H1 (cell line): ENCODE data around the gene LSM5. TPM values are rescaled to one million over a fixed set of nuclear protein-coding genes. Genes with fewer than 3 reads are reported as not detected.

Source experiments
- CTCF ChIA-PET: fragments of 300-600 bp; sonication (Branson Sonifier 250); formaldehyde crosslinking; loops from one replicate; lab custom pipeline; 2021; ENCODE audit not compliant: partially characterized antibody; lab: Charles Lee
- POLR2A ChIA-PET: fragments of 300-600 bp; sonication (Branson Sonifier 250); formaldehyde crosslinking; loops from one replicate; lab custom pipeline; 2021; ENCODE audit warnings: inconsistent platforms; ENCODE audit not compliant: partially characterized antibody; lab: Charles Lee
- DNase-seq, 2 experiments: peaks; one replicate each; pipeline versions ENCODE4 v3.0.0 to v3.0.0-alpha.2; 2010 to 2022; ENCODE audit warnings: low spot score in 2 of 2, low read depth in 1 of 2, mixed read lengths in 1 of 2
- FAIRE-seq: peaks from 2 replicates; lab custom pipeline; 2011; peaks lifted over from hg19 to GRCh38; lab: Jason Lieb, UNC
- H2AFZ ChIP-seq: 2 replicates; pipeline ENCODE4 v1.8.1; 2012; ENCODE audit warnings: low read length, inconsistent platforms
- H2AK5ac ChIP-seq: 2 replicates; pipeline ENCODE4 v1.6.1; 2013; ENCODE audit warnings: low read depth, low read length
- H2BK120ac ChIP-seq: replicated peaks from 2 replicates; pipeline ENCODE3; 2013; ENCODE audit warnings: low read depth, low read length, inconsistent platforms
- H2BK12ac ChIP-seq: 2 replicates; pipeline ENCODE4 v1.6.1; 2013; ENCODE audit warnings: low read depth, low read length
- H2BK15ac ChIP-seq: 2 replicates; pipeline ENCODE4 v1.6.1; 2013; ENCODE audit warnings: low read length
- H2BK20ac ChIP-seq: 2 replicates; pipeline ENCODE4 v1.6.1; 2013; ENCODE audit warnings: low read length
- H2BK5ac ChIP-seq: 2 replicates; pipeline ENCODE4 v1.6.1; 2013; ENCODE audit warnings: low read depth, low read length
- H3K14ac ChIP-seq: 2 replicates; pipeline ENCODE4 v1.6.1; 2013; ENCODE audit warnings: inconsistent platforms; ENCODE audit not compliant: insufficient read length
- H3K18ac ChIP-seq: 2 replicates; pipeline ENCODE4 v1.6.1; 2013; ENCODE audit warnings: low read length; ENCODE audit errors: extremely low read depth
- H3K23ac ChIP-seq: 2 replicates; pipeline ENCODE4 v1.6.1; 2013; ENCODE audit warnings: inconsistent platforms; ENCODE audit not compliant: insufficient read length
- H3K23me2 ChIP-seq: 2 replicates; pipeline ENCODE4 v1.6.1; 2013; ENCODE audit warnings: low read depth, low read length
- H3K27ac ChIP-seq: 2 replicates; pipeline ENCODE4 v1.6.1; 2011; ENCODE audit warnings: low read depth, low read length, inconsistent platforms
- H3K27me3 ChIP-seq, 4 experiments: replicated peaks in 1 of 4; 1 replicate in 1 of 4; 2 replicates in 3 of 4; pipeline versions ENCODE4 v1.6.1 to v1.8.1; 2011 to 2013; ENCODE audit warnings: low read length in 3 of 4, mild to moderate bottlenecking in 3 of 4, inconsistent platforms in 2 of 4, mixed read lengths in 2 of 4, moderate library complexity in 1 of 4; ENCODE audit not compliant: control insufficient read depth in 3 of 4, insufficient read depth in 3 of 4; ENCODE audit errors: extremely low read depth in 1 of 4
- H3K36me3 ChIP-seq, 4 experiments: 2 replicates each; pipeline versions ENCODE4 v1.6.1 to v1.8.1; 2011 to 2013; ENCODE audit warnings: mild to moderate bottlenecking in 4 of 4, low read length in 3 of 4, moderate library complexity in 2 of 4, control low read depth in 1 of 4, inconsistent platforms in 1 of 4; ENCODE audit not compliant: insufficient read depth in 4 of 4, control insufficient read depth in 2 of 4
- H3K4ac ChIP-seq: replicated peaks from 2 replicates; pipeline ENCODE3; 2013; ENCODE audit warnings: low read length, low read depth, mixed read lengths, inconsistent platforms; ENCODE audit not compliant: insufficient read length
- H3K4me1 ChIP-seq, 4 experiments: replicated peaks in 1 of 4; 1 replicate in 1 of 4; 2 replicates in 3 of 4; pipeline versions ENCODE4 v1.6.1 to v1.8.1; 2011 to 2013; ENCODE audit warnings: low read length in 3 of 4, inconsistent platforms in 2 of 4, mixed read lengths in 1 of 4; ENCODE audit not compliant: insufficient read depth in 4 of 4, control insufficient read depth in 3 of 4
- H3K4me2 ChIP-seq, 2 experiments: 2 replicates each; pipeline versions ENCODE4 v1.6.1 to v1.8.1; 2011 to 2013; ENCODE audit warnings: low read depth in 2 of 2, low read length in 2 of 2, control low read depth in 1 of 2, inconsistent platforms in 1 of 2, mild to moderate bottlenecking in 1 of 2; ENCODE audit not compliant: insufficient read depth in 1 of 2
- H3K4me3 ChIP-seq, 4 experiments: fragments of 200-600, 300-600 bp in 1 of 4; sonication (generic), shearing (Covaris generic), sonication (Bioruptor Twin) in 1 of 4; 2 replicates each; pipeline versions ENCODE4 v1.5.1 to v1.8.1; 2011 to 2016; ENCODE audit warnings: low read length in 4 of 4, low read depth in 3 of 4, control low read depth in 2 of 4, inconsistent platforms in 2 of 4, mild to moderate bottlenecking in 2 of 4, mixed read lengths in 1 of 4, moderate library complexity in 1 of 4; ENCODE audit not compliant: insufficient read depth in 2 of 4; ENCODE audit errors: extremely low read depth in 1 of 4
- H3K56ac ChIP-seq: replicated peaks from 2 replicates; pipeline ENCODE3; 2013; ENCODE audit warnings: low read depth, mild to moderate bottlenecking, mixed read lengths, low read length, inconsistent platforms; ENCODE audit not compliant: insufficient read length
- H3K79me1 ChIP-seq: 2 replicates; pipeline ENCODE4 v1.6.1; 2013; ENCODE audit warnings: low read depth, low read length, control low read depth
- H3K79me2 ChIP-seq, 2 experiments: 2 replicates each; pipeline versions ENCODE4 v1.6.1 to v1.8.1; 2012 to 2013; ENCODE audit warnings: low read length in 2 of 2, mild to moderate bottlenecking in 2 of 2, inconsistent platforms in 1 of 2; ENCODE audit not compliant: insufficient read depth in 2 of 2, control insufficient read depth in 1 of 2
- H3K9ac ChIP-seq, 4 experiments: replicated peaks in 1 of 4; 1 replicate in 1 of 4; 2 replicates in 3 of 4; pipeline versions ENCODE4 v1.6.1 to v1.8.1; 2011 to 2013; ENCODE audit warnings: low read depth in 3 of 4, low read length in 3 of 4, control low read depth in 2 of 4, mild to moderate bottlenecking in 2 of 4, moderate library complexity in 2 of 4, inconsistent platforms in 1 of 4; ENCODE audit errors: extremely low read depth in 1 of 4
- H3K9me3 ChIP-seq, 2 experiments: 2 replicates each; pipeline versions ENCODE4 v1.6.1 to v1.8.1; 2012 to 2013; ENCODE audit warnings: mild to moderate bottlenecking in 2 of 2, moderate library complexity in 2 of 2, control low read depth in 1 of 2, inconsistent platforms in 1 of 2, low read depth in 1 of 2, low read length in 1 of 2, mixed read lengths in 1 of 2; ENCODE audit not compliant: insufficient read depth in 2 of 2
- H4K20me1 ChIP-seq, 2 experiments: replicated peaks in 1 of 2; 2 replicates each; pipeline versions ENCODE3 to v1.8.1; 2011 to 2013; ENCODE audit warnings: inconsistent platforms in 2 of 2, low read length in 2 of 2, mild to moderate bottlenecking in 1 of 2; ENCODE audit not compliant: insufficient read depth in 2 of 2, control insufficient read depth in 1 of 2
- H4K5ac ChIP-seq: 2 replicates; pipeline ENCODE4 v1.6.1; 2013; ENCODE audit warnings: low read length, low read depth, mixed read lengths, inconsistent platforms; ENCODE audit not compliant: insufficient read length
- H4K8ac ChIP-seq: 2 replicates; pipeline ENCODE4 v1.8.0; 2013; ENCODE audit warnings: mild to moderate bottlenecking, moderate library complexity, low read length, inconsistent platforms; ENCODE audit not compliant: insufficient read depth; ENCODE audit errors: extremely low read depth
- H4K91ac ChIP-seq: replicated peaks from 2 replicates; pipeline ENCODE3; 2013; ENCODE audit warnings: low read length, mixed read lengths, inconsistent platforms; ENCODE audit not compliant: insufficient read length
- CBX5 ChIP-seq: fragments of 300-800, 300-1000 bp; sonication (generic); IDR thresholded peaks from 2 replicates; pipeline ENCODE4 v1.7.1; 2016; ENCODE audit warnings: antibody characterized with exemption, low read length, low read depth
- CREB1 ChIP-seq: IDR thresholded peaks from 2 replicates; pipeline ENCODE4 v1.6.1; 2012; ENCODE audit warnings: inconsistent platforms
- EZH2 ChIP-seq: fragments of 200-600 bp; sonication (generic); IDR thresholded peaks from 2 replicates; pipeline ENCODE4 v1.7.1; 2012; ENCODE audit warnings: low read depth, mild to moderate bottlenecking, moderate library complexity, low read length, inconsistent platforms; ENCODE audit not compliant: severe bottlenecking
- HDAC2 ChIP-seq, 2 experiments: fragments of 300-600 bp in 1 of 2; sonication (generic) in 1 of 2; IDR thresholded peaks; 2 replicates each; pipeline ENCODE4 v1.6.1; 2011 to 2012; ENCODE audit warnings: low read depth in 2 of 2, low read length in 2 of 2, mild to moderate bottlenecking in 2 of 2, moderate library complexity in 2 of 2, borderline replicate concordance in 1 of 2, inconsistent platforms in 1 of 2
- JUND ChIP-seq: IDR thresholded peaks from 2 replicates; pipeline ENCODE4 v1.6.1; 2011; ENCODE audit warnings: mild to moderate bottlenecking, improper control_type of control experiment, low read length
- KDM5A ChIP-seq: fragments of 200-600 bp; IDR thresholded peaks from 2 replicates; pipeline ENCODE4 v1.7.1; 2012; ENCODE audit warnings: mild to moderate bottlenecking, low read length, inconsistent platforms, mixed read lengths
- POLR2AphosphoS5 ChIP-seq: IDR thresholded peaks from 2 replicates; pipeline ENCODE4 v1.6.1; 2011; ENCODE audit warnings: low read depth, low read length
- POU5F1 ChIP-seq: IDR thresholded peaks from 2 replicates; pipeline ENCODE4 v1.6.1; 2011; ENCODE audit warnings: low read depth, mild to moderate bottlenecking, low read length, moderate library complexity
- SRF ChIP-seq: IDR thresholded peaks from 2 replicates; pipeline ENCODE4 v1.6.1; 2011; ENCODE audit warnings: mild to moderate bottlenecking, low read depth, low read length, moderate library complexity
- TAF7 ChIP-seq: optimal IDR thresholded peaks from 2 replicates; pipeline ENCODE3; 2011; ENCODE audit warnings: low read depth, mild to moderate bottlenecking, inconsistent platforms, low read length, moderate library complexity, borderline replicate concordance
- TBP ChIP-seq: IDR thresholded peaks from 2 replicates; pipeline ENCODE4 v1.6.1; 2011; ENCODE audit warnings: low read depth, low read length, improper control_type of control experiment
- TCF12 ChIP-seq: IDR thresholded peaks from 2 replicates; pipeline ENCODE4 v1.6.1; 2011; ENCODE audit warnings: low read depth, mild to moderate bottlenecking, low read length
- WGBS, 2 experiments: shearing (Covaris generic) in 1 of 2; methylation state at CpG; one replicate each; pipeline versions ENCODE4 v1.1.6 to v1.1.7; 2013 to 2015; ENCODE audit warnings: low lambda C conversion rate in 2 of 2, mixed read lengths in 2 of 2, inconsistent platforms in 1 of 2, low coverage in 1 of 2, missing lambda C conversion rate in 1 of 2; ENCODE audit not compliant: insufficient replicate concordance in 2 of 2, insufficient coverage in 1 of 2, insufficient read length in 1 of 2; ENCODE audit errors: extremely low coverage in 1 of 2, missing lambda C conversion rate in 1 of 2; 5-methylcytosine and 5-hydroxymethylcytosine counted together
- polyA plus RNA-seq, 7 experiments: library from polyadenylated mRNA; depleted of rRNA in 3 of 7; stranded (reverse) in 5 of 7; unstranded in 2 of 7; fragments of >200 nt in 5 of 7; fragments of 200-250 nt in 2 of 7; gene quantifications; 1 replicate in 5 of 7; 2 replicates in 1 of 7; 4 replicates in 1 of 7; pipeline versions ENCODE4 v1.2.1 to v1.2.3, GENCODE V29; 2011 to 2013; ENCODE audit warnings: missing spikeins in 2 of 7, mixed read lengths in 2 of 7
- total RNA-seq: library from RNA; stranded (reverse); fragmentation: NEBNext Ultra II Directional; extraction: Animal tissue kit (Norgen Biotek cat#: 25700); gene quantifications from 2 replicates; pipeline ENCODE4 v1.2.1, GENCODE V29; 2021

LSM5 gene
- total and polyA plus RNA-seq, 2 of the 8 experiments (the other 6 are each of a cell fraction or from before 2014, with no cell fraction given) = 58.9 to 103 TPM

- H3K4me3 ChIP-seq = no peak overlapping the region
- no peak for TF ChIP-seq POU5F1
- no peak for TF ChIP-seq KDM5A
- TF ChIP-seq CREB1 = no peak
- no peak for TF ChIP-seq HDAC2 (IDR thresholded peaks at IDR 0.05; ENCODE audit: borderline replicate concordance in 1 of 2, low read depth in 2 of 2, low read length in 2 of 2)
- TF ChIP-seq SRF = no peak
- no peak for TF ChIP-seq JUND
- TF ChIP-seq POLR2AphosphoS5 = no peak
- no peak for TF ChIP-seq TAF7
- TF ChIP-seq EZH2 = no peak
- no peak for TF ChIP-seq CBX5
- no peak for TF ChIP-seq TCF12
- TF ChIP-seq TBP = no peak
- WGBS, 2 experiments = 91 to 100% methylated on average over 1 to 6 of the region's 6 CpGs
- H2AK5ac ChIP-seq = no peak overlapping the region
- no peak overlapping the region for H2BK12ac ChIP-seq
- FAIRE-seq (no peak), DNase-seq (no peak)
- H4K20me1 ChIP-seq = peaks cover 3 to 4% of the 10 kb centered on the region in 2 experiments
- no peak overlapping the region for H4K8ac ChIP-seq
- H3K4me1 ChIP-seq = peaks cover 0 to 5% (median 3%) of the 10 kb centered on the region in 4 experiments; a peak in 3 of 7 replicates
- H2BK120ac ChIP-seq = no peak overlapping the region
- H3K4ac ChIP-seq = no peak overlapping the region
- H3K4me2 ChIP-seq = no peak overlapping the region
- no peaks in the 10 kb centered on the region; a peak in 1 of 8 replicates for H3K36me3 ChIP-seq
- H3K18ac ChIP-seq = no peak overlapping the region
- no peak overlapping the region for H3K14ac ChIP-seq
- peaks cover 4 to 85% of the 10 kb centered on the region in 2 experiments; a peak in 3 of 4 replicates for H3K79me2 ChIP-seq
- H2BK5ac ChIP-seq = no peak overlapping the region
- H2BK20ac ChIP-seq = no peak overlapping the region
- no peak overlapping the region for H4K91ac ChIP-seq
- no peaks in the 10 kb centered on the region for H3K23me2 ChIP-seq
- POLR2A ChIA-PET = interaction anchor here (2.3 kb wide), 1 partner anchor 11 kb away, joined by 10 read pairs; the partner anchor contains the start of gene AVL9
- H2AFZ ChIP-seq = no peak overlapping the region
- H3K56ac ChIP-seq = no peak overlapping the region
- no peak overlapping the region for H3K23ac ChIP-seq
- H3K79me1 ChIP-seq = no peaks in the 10 kb centered on the region
- H3K27ac ChIP-seq = no peak overlapping the region
- CTCF ChIA-PET = no interaction called here
- no peaks in the 10 kb centered on the region for H3K27me3 ChIP-seq
- H2BK15ac ChIP-seq = no peak overlapping the region
- no peaks in the 10 kb centered on the region for H3K9me3 ChIP-seq
- no peak overlapping the region for H4K5ac ChIP-seq
- no peak overlapping the region for H3K9ac ChIP-seq
Observed at GRCh38 chr7:32507414-32507813, 17.2 kb upstream of the LSM5 start.
